ENCODE measurements around the gene TAPT1. TPM values are rescaled to one million over a fixed set of nuclear protein-coding genes. Genes with fewer than 3 reads are reported as not detected.
"Not testable (repeated sequence)": the region's sequence is repeated elsewhere in the genome, so short reads cannot be mapped to it uniquely, and the experiment has no call there.

TAPT1 gene
- total RNA-seq (86.8 TPM), polyA plus RNA-seq (10 to 100 TPM; 26.0 to 35.3 (median 32.6) TPM)

- no peaks in the 10 kb centered on the region for H3K9me3 ChIP-seq (ENCODE audit: control insufficient read depth in 2 of 2, low read length in 2 of 2)
- H3K36me3 Mint-ChIP-seq, result no peaks in the 10 kb centered on the region
- peaks cover 4% of the 10 kb centered on the region for H3K27me3 Mint-ChIP-seq
- peaks cover 0 to 2% (median 0%) of the 10 kb centered on the region in 7 donors for H3K9me3 Mint-ChIP-seq
- H3K4me3 Mint-ChIP-seq, result peak within 1 kb of the TSS; percentile 92 to 98 (median 94)
- peaks cover 27 to 67% (median 44%) of the 10 kb centered on the region in 4 donors for H3K4me1 Mint-ChIP-seq
- no peaks in the 10 kb centered on the region for H3K27me3 ChIP-seq (ENCODE audit: control insufficient read depth, insufficient read depth, low read length)
- H3K27ac Mint-ChIP-seq, result peak within 1 kb of the TSS; percentile 92 to 97 (median 95)
- H3K4me1 ChIP-seq (ENCODE audit: control insufficient read depth, insufficient read depth, low read length, poor library complexity, severe bottlenecking), result peaks cover 48% of the 10 kb centered on the region
- ATAC-seq (ENCODE audit: low read depth in 2 of 2), result peak; percentile 68 to 74
- peak within 1 kb of the TSS; percentile 97 for H3K4me3 ChIP-seq (ENCODE audit: low read depth, low read length)
- H3K36me3 ChIP-seq (ENCODE audit: control insufficient read depth, insufficient read depth, low read length), result no peaks in the 10 kb centered on the region
- H3K27ac ChIP-seq (ENCODE audit: insufficient read depth, low read length, poor library complexity, severe bottlenecking), result peak within 1 kb of the TSS; percentile 77
- peak; percentile 71 to 74 (median 74) for DNase-seq
Observed at GRCh38 chr4:16225863-16226815, at the start of gene TAPT1. TSS of gene TAPT1 (minus strand) at chr4:16226471. CDS start at chr4:16226457, 14 bp downstream.

GRCh38 chr4:16271411-16271810 lies 45.1 kb upstream of the TAPT1 start:
- Mint-ChIP-seq H3K4me3 (no peak overlapping the region), H3K36me3 (no peaks in the 10 kb centered on the region), H3K27me3 (peaks cover 16% of the 10 kb centered on the region), H3K9me3 (peaks cover 0 to 4% (median 3%) of the 10 kb centered on the region in 7 donors), H3K27ac (no peak overlapping the region), H3K4me1 (peaks cover 0 to 3% (median 0%) of the 10 kb centered on the region in 4 donors)
- Histone ChIP-seq H3K4me1 (ENCODE audit: control insufficient read depth, insufficient read depth, low read length, poor library complexity, severe bottlenecking) (no peaks in the 10 kb centered on the region), H3K27ac (ENCODE audit: insufficient read depth, low read length, poor library complexity, severe bottlenecking) (no peak overlapping the region), H3K36me3 (ENCODE audit: control insufficient read depth, insufficient read depth, low read length) (no peaks in the 10 kb centered on the region), H3K4me3 (ENCODE audit: low read depth, low read length) (no peak overlapping the region), H3K27me3 (ENCODE audit: control insufficient read depth, insufficient read depth, low read length) (no peaks in the 10 kb centered on the region), H3K9me3 (ENCODE audit: control insufficient read depth in 2 of 2, low read length in 2 of 2) (no peaks in the 10 kb centered on the region)
- DNase-seq (no peak), ATAC-seq (ENCODE audit: low read depth in 2 of 2) (no peak)

GRCh38 chr4:16270454-16271328 lies 44.4 kb upstream of the TAPT1 start:
- Histone ChIP-seq H3K27me3 (ENCODE audit: control insufficient read depth, insufficient read depth, low read length) (no peaks in the 10 kb centered on the region), H3K27ac (ENCODE audit: insufficient read depth, low read length, poor library complexity, severe bottlenecking) (no peak overlapping the region), H3K4me3 (ENCODE audit: low read depth, low read length) (no peak overlapping the region), H3K36me3 (ENCODE audit: control insufficient read depth, insufficient read depth, low read length) (no peaks in the 10 kb centered on the region), H3K4me1 (ENCODE audit: control insufficient read depth, insufficient read depth, low read length, poor library complexity, severe bottlenecking) (no peaks in the 10 kb centered on the region), H3K9me3 (ENCODE audit: control insufficient read depth in 2 of 2, low read length in 2 of 2) (no peaks in the 10 kb centered on the region)
- H3K4me3 Mint-ChIP-seq, result no peak overlapping the region
- no peaks in the 10 kb centered on the region for H3K9me3 Mint-ChIP-seq
- ATAC-seq (ENCODE audit: low read depth in 2 of 2) (no peak), DNase-seq (no peak)
- peaks cover 0 to 3% (median 0%) of the 10 kb centered on the region in 4 donors for H3K4me1 Mint-ChIP-seq
- peaks cover 16% of the 10 kb centered on the region for H3K27me3 Mint-ChIP-seq
- H3K27ac Mint-ChIP-seq, result peak overlapping the region in 1 of 3 donors; percentile 12
- no peaks in the 10 kb centered on the region for H3K36me3 Mint-ChIP-seq

- ATAC-seq (ENCODE audit: low read depth in 2 of 2); H3K27ac ChIP-seq (ENCODE audit: insufficient read depth, low read length, poor library complexity, severe bottlenecking); H3K4me3 ChIP-seq (ENCODE audit: low read depth, low read length); H3K27me3 ChIP-seq (ENCODE audit: control insufficient read depth, insufficient read depth, low read length); H3K4me3 Mint-ChIP-seq; DNase-seq; H3K9me3 ChIP-seq (ENCODE audit: control insufficient read depth in 2 of 2, low read length in 2 of 2); H3K4me1 Mint-ChIP-seq; H3K4me1 ChIP-seq (ENCODE audit: control insufficient read depth, insufficient read depth, low read length, poor library complexity, severe bottlenecking); H3K36me3 ChIP-seq (ENCODE audit: control insufficient read depth, insufficient read depth, low read length); H3K36me3 Mint-ChIP-seq; H3K9me3 Mint-ChIP-seq: not testable (repeated sequence)
- Mint-ChIP-seq H3K27ac (peak overlapping the region in 1 of 3 donors; percentile 12), H3K27me3 (peaks cover 13% of the 10 kb centered on the region)
Observed at GRCh38 chr4:16269742-16270453, 43.6 kb upstream of the TAPT1 start.

- no peaks in the 10 kb centered on the region for H3K9me3 Mint-ChIP-seq
- no peak for DNase-seq
- no peak for ATAC-seq (ENCODE audit: low read depth in 2 of 2)
- Histone ChIP-seq H3K4me1 (ENCODE audit: control insufficient read depth, insufficient read depth, low read length, poor library complexity, severe bottlenecking) (no peaks in the 10 kb centered on the region), H3K9me3 (ENCODE audit: control insufficient read depth in 2 of 2, low read length in 2 of 2) (no peaks in the 10 kb centered on the region), H3K36me3 (ENCODE audit: control insufficient read depth, insufficient read depth, low read length) (no peaks in the 10 kb centered on the region), H3K27ac (ENCODE audit: insufficient read depth, low read length, poor library complexity, severe bottlenecking) (no peak overlapping the region), H3K27me3 (ENCODE audit: control insufficient read depth, insufficient read depth, low read length) (no peaks in the 10 kb centered on the region), H3K4me3 (ENCODE audit: low read depth, low read length) (no peak overlapping the region)
- H3K4me1 Mint-ChIP-seq, result peaks cover 0 to 5% (median 0%) of the 10 kb centered on the region in 4 donors
- H3K27me3 Mint-ChIP-seq, result peaks cover 12% of the 10 kb centered on the region
- no peak overlapping the region for H3K27ac Mint-ChIP-seq
- H3K36me3 Mint-ChIP-seq, result no peaks in the 10 kb centered on the region
- no peak overlapping the region for H3K4me3 Mint-ChIP-seq
Observed at GRCh38 chr4:16269240-16269639, 43.0 kb upstream of the TAPT1 start.

GRCh38 chr4:16268290-16268689 lies 42.0 kb upstream of the TAPT1 start:
- DNase-seq, result no peak

GRCh38 chr4:16267639-16268038 lies 41.4 kb upstream of the TAPT1 start:
- ATAC-seq (ENCODE audit: low read depth in 2 of 2) (no peak), DNase-seq (no peak)
- Histone ChIP-seq H3K27me3 (ENCODE audit: control insufficient read depth, insufficient read depth, low read length) (no peaks in the 10 kb centered on the region), H3K4me3 (ENCODE audit: low read depth, low read length) (no peak overlapping the region), H3K27ac (ENCODE audit: insufficient read depth, low read length, poor library complexity, severe bottlenecking) (no peak overlapping the region), H3K9me3 (ENCODE audit: control insufficient read depth in 2 of 2, low read length in 2 of 2) (no peaks in the 10 kb centered on the region), H3K36me3 (ENCODE audit: control insufficient read depth, insufficient read depth, low read length) (no peaks in the 10 kb centered on the region), H3K4me1 (ENCODE audit: control insufficient read depth, insufficient read depth, low read length, poor library complexity, severe bottlenecking) (no peaks in the 10 kb centered on the region)
- Mint-ChIP-seq H3K4me1 (peaks cover 0 to 5% (median 2%) of the 10 kb centered on the region in 4 donors), H3K9me3 (no peaks in the 10 kb centered on the region), H3K27ac (no peak overlapping the region), H3K36me3 (no peaks in the 10 kb centered on the region), H3K27me3 (peaks cover 11% of the 10 kb centered on the region), H3K4me3 (no peak overlapping the region)

More at GRCh38 chr4:16268290-16268689, 42.0 kb upstream of the TAPT1 start:
- no peaks in the 10 kb centered on the region for H3K36me3 Mint-ChIP-seq
- H3K4me3 ChIP-seq (ENCODE audit: low read depth, low read length), result no peak overlapping the region
- H3K4me3 Mint-ChIP-seq, result no peak overlapping the region
- no peak overlapping the region for H3K27ac ChIP-seq (ENCODE audit: insufficient read depth, low read length, poor library complexity, severe bottlenecking)
- H3K27me3 Mint-ChIP-seq, result peaks cover 12% of the 10 kb centered on the region
- H3K27ac Mint-ChIP-seq, result no peak overlapping the region
- no peaks in the 10 kb centered on the region for H3K36me3 ChIP-seq (ENCODE audit: control insufficient read depth, insufficient read depth, low read length)
- no peak for ATAC-seq (ENCODE audit: low read depth in 2 of 2)
- H3K9me3 ChIP-seq (ENCODE audit: control insufficient read depth in 2 of 2, low read length in 2 of 2), result no peaks in the 10 kb centered on the region
- no peaks in the 10 kb centered on the region for H3K27me3 ChIP-seq (ENCODE audit: control insufficient read depth, insufficient read depth, low read length)
- no peaks in the 10 kb centered on the region for H3K4me1 ChIP-seq (ENCODE audit: control insufficient read depth, insufficient read depth, low read length, poor library complexity, severe bottlenecking)
- peaks cover 0 to 5% (median 0%) of the 10 kb centered on the region in 4 donors for H3K4me1 Mint-ChIP-seq
- no peaks in the 10 kb centered on the region for H3K9me3 Mint-ChIP-seq

All from CD4-positive, CD25-positive, alpha-beta regulatory T cell (primary cell).